Endodermal cell (in vitro differentiated cells): ENCODE results near the gene CLPSL1. TPM values are rescaled to one million over a fixed set of nuclear protein-coding genes. Genes with fewer than 3 reads are reported as not detected.
A peak's percentile ranks its signal among the peaks of the same experiment; 100 is the strongest.
"Not testable (repeated sequence)": the region's sequence is repeated elsewhere in the genome, so short reads cannot be mapped to it uniquely, and the experiment has no call there.

Experiments used
- DNase-seq: peaks from one replicate; pipeline ENCODE4 v3.0.0-alpha.2; 2017
- H3K27ac ChIP-seq: 2 replicates; pipeline ENCODE4 v1.5.1; 2013; ENCODE audit warnings: mild to moderate bottlenecking, low read depth, low read length, moderate library complexity
- H3K27me3 ChIP-seq: 2 replicates; pipeline ENCODE4 v1.6.1; 2013; ENCODE audit warnings: mild to moderate bottlenecking, low read length, moderate library complexity; ENCODE audit not compliant: insufficient read depth, control insufficient read depth, poor library complexity, severe bottlenecking
- H3K36me3 ChIP-seq: 2 replicates; pipeline ENCODE4 v1.7.0; 2013; ENCODE audit warnings: mild to moderate bottlenecking, low read length, moderate library complexity; ENCODE audit not compliant: control insufficient read depth, insufficient read depth
- H3K4me1 ChIP-seq: one replicate; pipeline ENCODE4 v1.7.0; 2013; ENCODE audit warnings: low read length; ENCODE audit not compliant: control insufficient read depth, insufficient read depth
- H3K4me3 ChIP-seq: 2 replicates; pipeline ENCODE4 v1.5.1; 2013; ENCODE audit warnings: mild to moderate bottlenecking, low read length, moderate library complexity
- H3K9ac ChIP-seq: 2 replicates; pipeline ENCODE4 v1.6.1; 2013; ENCODE audit warnings: mild to moderate bottlenecking, low read length, moderate library complexity; ENCODE audit not compliant: poor library complexity, severe bottlenecking; ENCODE audit errors: extremely low read depth
- H3K9me3 ChIP-seq: 2 replicates; pipeline ENCODE4 v1.6.1; 2013; ENCODE audit warnings: mild to moderate bottlenecking, low read length, moderate library complexity; ENCODE audit not compliant: control insufficient read depth
- H3K27ac Mint-ChIP-seq: 2 replicates; pipeline ENCODE4 v1.8.0; 2020; ENCODE audit warnings: mixed read lengths
- H3K27me3 Mint-ChIP-seq: 2 replicates; pipeline ENCODE4 v1.8.0; 2021; ENCODE audit warnings: mild to moderate bottlenecking, mixed read lengths; ENCODE audit not compliant: insufficient read depth
- H3K36me3 Mint-ChIP-seq: 2 replicates; pipeline ENCODE4 v1.8.0; 2020; ENCODE audit warnings: low read depth, mixed read lengths
- H3K4me1 Mint-ChIP-seq: 2 replicates; pipeline ENCODE4 v1.8.0; 2020; ENCODE audit warnings: mixed read lengths
- H3K4me3 Mint-ChIP-seq: 2 replicates; pipeline ENCODE4 v1.8.0; 2020; ENCODE audit warnings: mild to moderate bottlenecking, moderate library complexity, mixed read lengths
- H3K9me3 Mint-ChIP-seq: 2 replicates; pipeline ENCODE4 v1.8.0; 2020; ENCODE audit warnings: mild to moderate bottlenecking, mixed read lengths
- WGBS, 2 experiments: methylation state at CpG; one replicate each; pipeline versions ENCODE4 v1.1.5 to v1.1.7; 2013; ENCODE audit warnings: missing lambda C conversion rate in 2 of 2, mixed read lengths in 1 of 2; ENCODE audit not compliant: insufficient coverage in 1 of 2, insufficient read length in 1 of 2; 5-methylcytosine and 5-hydroxymethylcytosine counted together
- total RNA-seq, 2 donors: library from RNA; stranded (reverse); fragmentation: NEBNext Ultra II Directional in 1 of 2; extraction: Animal tissue kit (Norgen Biotek cat#: 25700) in 1 of 2; gene quantifications; 2 replicates in 1 of 2; 3 replicates in 1 of 2; pipeline ENCODE4 v1.2.1, GENCODE V29; 2021
- TF ChIP-seq, protein P1 (sequence below): fragments of 200-600 bp; sonication (generic); conservative IDR thresholded peaks from 2 replicates; pipeline ENCODE4 v1.5.0; 2021; ENCODE audit warnings: antibody characterized with exemption, mild to moderate bottlenecking

CLPSL1 gene
- total RNA-seq, 2 donors from 2014 or later: not detected

DNA sequence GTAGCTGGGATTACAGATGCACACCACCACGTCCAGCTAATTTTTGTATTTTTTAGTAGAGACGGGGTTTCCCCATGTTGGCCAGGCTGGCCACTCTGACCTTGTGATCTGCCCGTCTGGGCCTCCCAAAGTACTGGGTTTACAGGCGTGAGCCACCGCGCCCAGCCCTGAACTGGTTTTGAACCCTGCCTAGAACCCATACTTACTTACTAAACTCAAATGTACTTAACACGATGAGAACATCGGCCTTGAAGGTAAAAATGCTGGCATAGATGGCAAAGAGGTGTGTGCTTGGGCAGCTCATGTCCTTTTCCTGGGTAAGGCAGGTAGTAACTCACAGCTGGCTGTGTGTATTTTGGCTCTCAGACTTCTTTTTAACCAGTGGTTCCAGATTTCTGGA, 47.2 kb upstream of the CLPSL1 start:
- TF ChIP-seq, protein P1, sequence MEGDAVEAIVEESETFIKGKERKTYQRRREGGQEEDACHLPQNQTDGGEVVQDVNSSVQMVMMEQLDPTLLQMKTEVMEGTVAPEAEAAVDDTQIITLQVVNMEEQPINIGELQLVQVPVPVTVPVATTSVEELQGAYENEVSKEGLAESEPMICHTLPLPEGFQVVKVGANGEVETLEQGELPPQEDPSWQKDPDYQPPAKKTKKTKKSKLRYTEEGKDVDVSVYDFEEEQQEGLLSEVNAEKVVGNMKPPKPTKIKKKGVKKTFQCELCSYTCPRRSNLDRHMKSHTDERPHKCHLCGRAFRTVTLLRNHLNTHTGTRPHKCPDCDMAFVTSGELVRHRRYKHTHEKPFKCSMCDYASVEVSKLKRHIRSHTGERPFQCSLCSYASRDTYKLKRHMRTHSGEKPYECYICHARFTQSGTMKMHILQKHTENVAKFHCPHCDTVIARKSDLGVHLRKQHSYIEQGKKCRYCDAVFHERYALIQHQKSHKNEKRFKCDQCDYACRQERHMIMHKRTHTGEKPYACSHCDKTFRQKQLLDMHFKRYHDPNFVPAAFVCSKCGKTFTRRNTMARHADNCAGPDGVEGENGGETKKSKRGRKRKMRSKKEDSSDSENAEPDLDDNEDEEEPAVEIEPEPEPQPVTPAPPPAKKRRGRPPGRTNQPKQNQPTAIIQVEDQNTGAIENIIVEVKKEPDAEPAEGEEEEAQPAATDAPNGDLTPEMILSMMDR: no peak
- H3K9ac ChIP-seq: no peak overlapping the region
- Mint-ChIP-seq H3K27ac (no peak overlapping the region), H3K36me3 (no peaks in the 10 kb centered on the region), H3K9me3 (no peaks in the 10 kb centered on the region), H3K4me3 (no peak overlapping the region), H3K27me3 (peaks cover 29% of the 10 kb centered on the region), H3K4me1 (peaks cover 12% of the 10 kb centered on the region)
- H3K9me3 ChIP-seq: no peaks in the 10 kb centered on the region
- H3K4me1 ChIP-seq: peaks cover 3% of the 10 kb centered on the region
- H3K36me3 ChIP-seq: no peaks in the 10 kb centered on the region
- no peak overlapping the region for H3K4me3 ChIP-seq
- no peak overlapping the region for H3K27ac ChIP-seq
- DNase-seq: no peak
- WGBS, 2 experiments: 94 to 100% methylated on average over 7 to 8 of the region's 8 CpGs
- peaks cover 14% of the 10 kb centered on the region for H3K27me3 ChIP-seq

DNA sequence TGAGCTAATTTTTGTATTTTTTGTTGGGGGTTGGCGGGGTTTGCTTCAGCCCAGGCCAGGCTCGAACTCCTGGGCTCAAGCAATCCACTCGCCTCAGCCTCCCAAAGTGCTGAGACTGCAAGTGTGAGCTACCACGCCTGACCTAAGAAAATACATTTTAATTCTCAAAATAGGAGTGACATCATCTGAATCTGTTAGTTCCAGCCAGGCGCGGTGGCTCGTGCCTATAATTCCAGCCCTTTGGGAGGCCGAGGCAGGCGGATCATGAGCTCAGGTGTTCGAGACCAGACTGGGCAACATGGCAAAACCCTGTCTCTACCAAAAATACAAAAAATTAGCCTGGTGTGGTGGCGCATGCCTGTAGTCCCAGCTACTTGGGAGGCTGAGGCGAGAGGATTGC, 46.5 kb upstream of the CLPSL1 start:
- H3K27me3 ChIP-seq, H3K27ac Mint-ChIP-seq, H3K36me3 Mint-ChIP-seq, H3K4me3 ChIP-seq, H3K9ac ChIP-seq, H3K9me3 ChIP-seq, DNase-seq, H3K27ac ChIP-seq, H3K4me1 ChIP-seq, H3K9me3 Mint-ChIP-seq, H3K4me3 Mint-ChIP-seq, H3K36me3 ChIP-seq: not testable (repeated sequence)
- H3K27me3 Mint-ChIP-seq: peaks cover 22% of the 10 kb centered on the region
- peaks cover 13% of the 10 kb centered on the region for H3K4me1 Mint-ChIP-seq
- WGBS, 2 experiments: 95 to 97% methylated on average over 10 to 12 of the region's 12 CpGs

DNA sequence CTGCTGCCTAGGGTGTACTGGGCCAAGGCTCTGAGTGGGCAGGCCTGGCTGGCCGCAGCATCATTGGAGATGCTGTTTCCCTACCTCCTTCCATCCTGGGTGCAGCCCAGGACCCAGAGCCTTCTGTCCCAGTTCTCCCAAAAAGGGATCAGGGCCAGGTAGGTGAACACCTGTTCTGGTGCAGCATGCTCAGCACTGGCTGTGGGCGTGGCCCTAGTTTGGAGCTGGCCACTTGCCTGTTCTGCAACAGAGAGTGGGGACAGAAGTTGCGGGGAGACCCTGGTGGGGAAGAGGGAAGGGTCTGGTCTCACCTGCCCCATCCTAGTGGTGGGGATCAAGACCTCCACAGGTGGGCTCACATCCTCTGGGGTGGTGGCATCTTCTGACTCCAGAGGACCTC, 45.4 kb upstream of the CLPSL1 start:
- H3K9ac ChIP-seq: no peak overlapping the region
- no peak for DNase-seq
- 88 to 100% methylated on average over 2 to 3 of the region's 3 CpGs for WGBS, 2 experiments
- no peaks in the 10 kb centered on the region for H3K36me3 ChIP-seq
- no peaks in the 10 kb centered on the region for H3K9me3 ChIP-seq
- no peak overlapping the region for H3K4me3 ChIP-seq
- no peak overlapping the region for H3K27ac ChIP-seq
- H3K36me3 Mint-ChIP-seq: no peaks in the 10 kb centered on the region
- peaks cover 24% of the 10 kb centered on the region for H3K4me1 Mint-ChIP-seq
- TF ChIP-seq, protein P1: no peak
- H3K4me3 Mint-ChIP-seq: no peak overlapping the region
- H3K27me3 Mint-ChIP-seq: peaks cover 10% of the 10 kb centered on the region
- no peaks in the 10 kb centered on the region for H3K27me3 ChIP-seq
- H3K9me3 Mint-ChIP-seq: no peaks in the 10 kb centered on the region
- H3K4me1 ChIP-seq: peaks cover 5% of the 10 kb centered on the region
- no peak overlapping the region for H3K27ac Mint-ChIP-seq

DNA sequence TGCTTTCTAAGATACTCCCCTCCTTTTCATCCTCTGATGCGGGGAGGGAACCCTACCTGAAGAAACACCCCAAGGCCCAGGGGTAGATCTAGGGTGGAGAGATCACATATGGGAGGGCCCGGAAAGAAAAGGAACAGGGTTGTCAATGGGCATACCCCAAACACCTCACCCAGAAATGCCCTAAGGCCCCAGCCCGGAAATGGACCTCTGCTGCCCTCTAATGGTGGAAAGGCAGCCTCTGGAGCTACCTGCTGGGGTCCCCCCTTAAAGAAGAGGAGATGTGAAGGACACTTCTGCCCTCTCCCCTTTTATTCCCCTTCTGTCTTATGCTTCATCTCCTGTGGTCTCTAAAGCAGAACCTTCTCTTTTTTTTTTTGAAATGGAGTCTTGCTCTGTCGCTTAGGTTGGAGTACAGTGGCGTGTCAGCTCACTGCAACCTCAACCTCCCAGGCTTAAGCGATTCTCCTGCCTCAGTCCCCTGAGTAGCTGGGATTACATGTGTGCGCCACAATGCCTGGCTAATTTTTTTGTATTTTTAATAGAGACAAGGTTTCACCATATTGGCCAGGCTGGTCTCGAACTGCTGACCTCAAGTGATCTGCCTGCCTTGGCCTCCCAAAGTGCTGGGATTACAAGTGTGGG, 44.4 kb upstream of the CLPSL1 start:
- Mint-ChIP-seq H3K4me1 (peaks cover 31% of the 10 kb centered on the region), H3K36me3 (no peaks in the 10 kb centered on the region), H3K27ac (no peak overlapping the region), H3K27me3 (peaks cover 5% of the 10 kb centered on the region), H3K4me3 (no peak overlapping the region), H3K9me3 (no peaks in the 10 kb centered on the region)
- Histone ChIP-seq H3K27me3 (no peaks in the 10 kb centered on the region), H3K27ac (no peak overlapping the region), H3K36me3 (no peaks in the 10 kb centered on the region), H3K4me1 (peaks cover 5% of the 10 kb centered on the region), H3K9ac (no peak overlapping the region), H3K9me3 (no peaks in the 10 kb centered on the region), H3K4me3 (no peak overlapping the region)
- WGBS, 2 experiments: 72 to 75% methylated on average over 6 to 7 of the region's 8 CpGs
- TF ChIP-seq, protein P1: peak; percentile 93
- peak; percentile 94 for DNase-seq
